ENCODE results near the gene EPB41L3.

GRCh38 chr18:5466256-5466655 is 77.5 kb downstream of the EPB41L3 start:
- no peak for TF ChIP-seq CTCF (IDR thresholded peaks at IDR 0.05; ENCODE audit: low read depth, low read length)
- no peak for TF ChIP-seq EZH2phosphoT487 (IDR thresholded peaks at IDR 0.05; ENCODE audit: low read depth)

All from OCI-LY3 (cell line).